GDM1 (cell line): ENCODE results near the gene MLLT3.
A peak's percentile ranks its signal among the peaks of the same experiment; 100 is the strongest.
"Not testable (repeated sequence)": the region's sequence is repeated elsewhere in the genome, so short reads cannot be mapped to it uniquely, and the experiment has no call there.

ENCODE experiments used
- DNase-seq: peaks from one replicate; lab custom pipeline; 2025; lab: John Stamatoyannopoulos, UW

Gene MLLT3

DNA sequence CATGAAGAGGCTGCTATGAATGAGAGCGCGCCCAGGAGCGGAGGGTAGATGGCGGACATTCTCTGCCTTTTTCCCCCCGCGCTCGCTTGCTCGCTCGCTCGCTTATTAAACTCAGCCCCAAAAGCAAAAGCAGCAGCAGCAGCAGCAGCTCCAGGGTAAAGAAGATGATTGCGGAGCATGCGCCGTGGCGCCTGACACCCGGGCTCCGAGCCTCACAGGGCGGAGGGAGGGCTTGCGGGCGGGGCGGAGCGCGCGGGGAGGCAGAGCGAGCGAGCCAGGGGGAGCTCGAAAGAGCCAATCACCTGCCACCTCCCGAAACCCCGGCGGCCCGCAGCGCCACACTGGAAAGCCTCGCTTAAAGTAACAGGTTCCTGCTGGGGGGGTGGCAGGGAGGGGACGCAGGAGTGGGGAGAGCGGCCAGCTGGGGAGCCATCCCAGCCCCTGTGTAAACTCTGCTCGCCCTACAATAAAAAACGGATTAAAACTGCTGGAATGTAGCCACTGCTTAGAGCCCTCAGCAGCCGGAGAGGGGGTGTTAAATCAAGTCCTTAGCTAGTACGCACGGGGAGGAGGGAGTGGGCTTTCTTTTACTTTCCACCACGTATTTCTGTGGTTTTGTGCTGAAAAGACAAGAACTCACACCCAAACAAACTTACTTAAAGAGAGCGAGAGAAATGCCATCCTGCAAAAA, at the start of gene MLLT3:
Gene MLLT3 (minus strand): TSS at position 170 of the 691 bp plus-strand sequence.
- DNase-seq: peak; percentile 94

GRCh38 chr9:20671635-20672034, 49.3 kb upstream of the MLLT3 start:
- no peak for DNase-seq

DNA sequence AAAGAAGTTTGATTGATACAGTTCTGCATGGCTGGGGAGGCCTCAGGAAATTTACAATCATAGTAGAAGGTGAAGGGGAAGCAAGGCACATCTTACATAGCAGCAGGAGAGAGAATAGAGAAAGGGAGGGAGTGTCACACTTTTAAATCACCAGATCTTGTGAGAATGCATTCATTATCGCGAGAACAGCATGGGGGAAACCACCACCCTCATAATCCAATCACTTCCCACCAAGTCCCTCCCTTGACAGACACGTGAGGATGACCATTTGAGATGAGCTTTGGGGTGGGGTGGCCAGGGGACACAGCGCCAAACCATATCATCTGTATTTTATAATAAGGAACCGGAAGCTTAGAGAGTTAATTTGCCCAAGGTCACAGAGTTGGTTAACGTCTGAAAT, 48.1 kb upstream of the MLLT3 start:
- no peak for DNase-seq

GRCh38 chr9:20664501-20664900, 42.2 kb upstream of the MLLT3 start:
- no peak for DNase-seq

DNA sequence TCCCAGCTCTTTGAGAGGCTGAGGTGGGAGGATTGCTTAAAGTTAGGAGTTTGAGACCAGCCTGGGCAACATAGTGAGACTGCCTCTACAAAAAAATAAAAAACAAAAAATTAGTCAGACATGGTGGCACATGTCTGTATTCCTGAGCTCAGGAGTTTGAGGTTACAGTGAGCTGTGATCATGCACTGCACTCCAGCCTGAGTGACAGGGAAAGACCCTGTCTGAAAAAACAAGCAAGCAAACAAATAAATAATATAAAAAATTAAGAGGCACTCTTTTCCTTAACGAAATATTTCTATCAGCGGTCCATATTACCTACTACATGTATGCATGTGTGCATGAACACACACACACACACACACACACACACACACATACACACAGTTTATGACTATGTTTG, 40.8 kb upstream of the MLLT3 start:
- no peak for DNase-seq

GRCh38 chr9:20662156-20662555, 39.9 kb upstream of the MLLT3 start:
- DNase-seq: no peak

- no peak for DNase-seq
Measured at GRCh38 chr9:20659474-20659967, 37.2 kb upstream of the MLLT3 start.

DNA sequence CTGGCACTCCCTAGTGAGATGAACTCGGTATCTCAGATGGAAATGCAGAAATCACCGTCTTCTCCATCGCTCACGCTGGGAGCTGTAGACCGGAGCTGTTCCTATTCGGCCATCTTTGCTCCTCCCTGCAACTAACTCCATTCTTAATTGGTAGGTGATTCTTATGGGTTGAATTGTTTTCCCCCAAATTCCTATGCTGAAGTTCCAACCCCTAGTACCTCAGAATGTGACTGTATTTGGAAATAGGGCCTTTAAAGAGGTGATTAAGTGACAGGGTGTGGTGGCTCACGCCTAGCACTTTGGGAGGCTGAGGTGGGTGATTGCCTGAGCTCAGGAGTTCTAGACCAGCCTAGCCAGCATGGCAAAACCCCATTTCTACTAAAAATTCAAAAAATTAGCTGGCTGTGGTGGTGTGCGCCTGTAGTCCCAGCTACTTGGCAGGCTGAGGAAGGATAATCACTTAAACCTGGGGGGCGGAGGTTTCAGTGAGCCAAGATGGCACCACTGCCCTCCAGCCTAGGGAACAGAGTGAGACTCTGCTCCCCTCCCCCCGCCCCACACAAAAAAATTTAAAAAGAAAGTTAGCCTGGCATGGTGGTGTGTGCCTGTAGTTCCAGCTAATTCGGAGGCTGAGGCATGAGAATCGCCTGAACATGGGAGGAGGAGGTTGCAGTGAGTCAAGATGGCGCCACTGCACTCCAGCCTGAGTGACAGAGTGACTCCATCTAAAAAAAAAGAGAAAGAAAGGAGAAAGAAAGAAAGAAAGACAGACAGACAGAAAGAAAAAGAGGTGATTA, 36.6 kb upstream of the MLLT3 start:
- peak; percentile 21 for DNase-seq

GRCh38 chr9:20658246-20658667, 36.0 kb upstream of the MLLT3 start:
- DNase-seq: not testable (repeated sequence)

- DNase-seq: peak; percentile 13
Measured at GRCh38 chr9:20651939-20652338, 29.6 kb upstream of the MLLT3 start.

GRCh38 chr9:20650750-20651299, 28.5 kb upstream of the MLLT3 start:
- DNase-seq: no peak

DNA sequence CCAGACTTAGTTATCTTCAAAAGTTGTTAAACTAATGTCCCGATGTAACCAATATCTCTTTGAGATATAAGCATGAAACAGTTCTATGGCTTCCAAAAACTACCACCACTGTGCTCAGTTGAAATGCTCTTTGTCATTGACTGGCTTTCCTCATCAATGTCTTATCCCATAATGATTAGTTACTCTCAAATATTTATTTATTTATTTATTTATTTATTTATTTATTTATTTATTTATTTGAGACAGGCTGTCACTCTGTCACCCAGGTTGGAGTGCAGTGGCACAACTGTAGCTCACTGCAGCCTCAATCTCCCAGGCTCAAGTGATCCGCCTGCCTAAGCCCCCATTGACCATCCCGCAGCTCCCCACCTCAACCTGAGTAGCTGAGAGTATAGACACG, 28.0 kb upstream of the MLLT3 start:
- no peak for DNase-seq

- DNase-seq: no peak
Measured at GRCh38 chr9:20649381-20649780, 27.1 kb upstream of the MLLT3 start.

DNA sequence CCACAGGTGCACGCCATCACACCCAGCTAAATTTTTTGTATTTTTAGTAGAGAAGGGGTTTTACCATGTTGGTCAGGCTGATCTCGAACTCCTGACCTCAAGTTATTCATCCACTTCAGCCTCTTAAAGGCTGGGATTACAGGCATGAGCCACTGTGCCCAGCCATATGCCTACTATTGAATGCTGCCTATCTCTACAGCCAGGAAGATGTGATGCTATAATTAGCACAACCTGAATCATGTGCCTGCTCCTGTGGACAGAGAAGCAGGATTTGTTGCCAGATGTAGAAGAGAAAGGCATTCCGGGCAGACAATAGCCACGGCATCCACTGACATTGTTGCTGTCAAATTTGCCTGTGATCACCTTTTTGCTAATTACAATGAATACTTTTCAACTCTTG, 24.4 kb upstream of the MLLT3 start:
- DNase-seq: no peak

GRCh38 chr9:20643660-20644059, 21.4 kb upstream of the MLLT3 start:
- DNase-seq: no peak

- no peak for DNase-seq
Measured at GRCh38 chr9:20642045-20642444, 19.7 kb upstream of the MLLT3 start.

- no peak for DNase-seq
Measured at GRCh38 chr9:20640331-20641187, 18.3 kb upstream of the MLLT3 start.

DNA sequence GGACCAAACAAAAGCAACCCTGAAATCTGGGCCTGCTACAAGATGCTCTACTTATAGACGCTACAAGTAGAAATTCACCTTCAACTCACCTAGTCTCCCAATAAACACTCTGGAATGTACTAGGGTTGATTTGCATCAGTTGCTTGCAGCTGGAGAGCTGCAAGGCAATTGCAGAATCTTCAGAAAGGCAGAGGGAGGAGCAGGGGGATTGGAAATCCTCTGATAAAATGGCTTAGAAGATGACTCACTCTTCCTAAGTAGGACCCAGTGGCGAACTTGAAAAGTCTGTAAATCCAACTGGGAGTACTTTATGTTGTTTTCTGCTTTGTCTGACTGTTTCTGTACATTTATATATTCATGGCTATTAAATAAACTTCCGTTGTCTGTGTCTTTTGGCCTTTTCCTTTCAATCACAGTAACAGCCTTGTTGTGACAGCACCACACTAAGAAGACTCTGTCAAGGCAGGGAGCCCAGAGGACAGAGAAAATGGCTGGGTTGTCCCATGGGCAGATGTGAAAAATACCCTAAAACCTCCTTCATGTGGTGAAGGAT, 14.7 kb upstream of the MLLT3 start:
- DNase-seq: no peak

DNA sequence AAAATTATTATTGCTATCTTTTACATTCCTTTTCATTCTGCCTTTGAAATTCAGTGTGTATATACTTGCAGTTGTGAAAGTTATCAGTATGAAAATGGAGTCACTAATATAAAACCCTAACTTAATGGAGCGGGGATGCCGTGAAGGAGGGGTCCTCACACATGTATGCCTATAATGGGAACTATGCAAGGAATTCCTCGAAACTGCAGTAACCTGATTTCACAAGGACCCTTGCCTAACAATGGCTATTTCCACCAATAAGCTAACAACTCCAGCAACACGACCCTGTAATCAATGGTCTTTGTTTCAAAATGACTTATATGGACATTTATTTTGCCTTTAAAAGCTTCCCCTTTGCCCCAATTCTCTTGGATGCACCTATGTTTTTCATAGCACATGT, 12.6 kb upstream of the MLLT3 start:
- DNase-seq: no peak

GRCh38 chr9:20632705-20633104, 10.4 kb upstream of the MLLT3 start:
- DNase-seq: no peak

GRCh38 chr9:20630241-20630943, 8.1 kb upstream of the MLLT3 start:
- DNase-seq: no peak
